ENCODE results near the gene DYNC1I1. TPM values are rescaled to one million over a fixed set of nuclear protein-coding genes. Genes with fewer than 3 reads are reported as not detected.

The DYNC1I1 gene
- total RNA-seq, 1 donor from 2014 or later, result 1.6 TPM

- Mint-ChIP-seq H3K9me3 (ENCODE audit: low read depth) (no peaks in the 10 kb centered on the region), H3K27me3 (no peaks in the 10 kb centered on the region), H3K27ac (peak overlapping the region; percentile 39), H3K4me1 (ENCODE audit: low read depth) (peaks cover 11% of the 10 kb centered on the region), H3K4me3 (ENCODE audit: low read depth) (no peak overlapping the region), H3K36me3 (ENCODE audit: insufficient read depth) (no peaks in the 10 kb centered on the region)
- no peak for DNase-seq (ENCODE audit: low spot score, unreplicated experiment)
- TF ChIP-seq CTCF (IDR thresholded peaks at IDR 0.05; ENCODE audit: unreplicated experiment), result no peak
Observed at GRCh38 chr7:95886501-95887090, 114.2 kb downstream of the DYNC1I1 start.

- Mint-ChIP-seq H3K9me3 (ENCODE audit: low read depth) (no peaks in the 10 kb centered on the region), H3K4me1 (ENCODE audit: low read depth) (no peaks in the 10 kb centered on the region), H3K36me3 (ENCODE audit: insufficient read depth) (no peaks in the 10 kb centered on the region), H3K27me3 (no peaks in the 10 kb centered on the region), H3K27ac (no peak overlapping the region), H3K4me3 (ENCODE audit: low read depth) (no peak overlapping the region)
- TF ChIP-seq CTCF (IDR thresholded peaks at IDR 0.05; ENCODE audit: unreplicated experiment), result no peak
- DNase-seq (ENCODE audit: low spot score, unreplicated experiment), result no peak
Observed at GRCh38 chr7:95893484-95893883, 121.1 kb downstream of the DYNC1I1 start.

GRCh38 chr7:95897557-95898251 is 125.3 kb downstream of the DYNC1I1 start:
- Mint-ChIP-seq H3K4me1 (ENCODE audit: low read depth) (no peaks in the 10 kb centered on the region), H3K27me3 (peaks cover 3% of the 10 kb centered on the region), H3K9me3 (ENCODE audit: low read depth) (no peaks in the 10 kb centered on the region), H3K4me3 (ENCODE audit: low read depth) (no peak overlapping the region), H3K27ac (no peak overlapping the region), H3K36me3 (ENCODE audit: insufficient read depth) (no peaks in the 10 kb centered on the region)
- TF ChIP-seq CTCF (IDR thresholded peaks at IDR 0.05; ENCODE audit: unreplicated experiment), result no peak
- no peak for DNase-seq (ENCODE audit: low spot score, unreplicated experiment)

GRCh38 chr7:95899919-95900513 is 127.7 kb downstream of the DYNC1I1 start:
- Mint-ChIP-seq H3K4me1 (ENCODE audit: low read depth) (no peaks in the 10 kb centered on the region), H3K27me3 (peaks cover 3% of the 10 kb centered on the region), H3K36me3 (ENCODE audit: insufficient read depth) (no peaks in the 10 kb centered on the region), H3K4me3 (ENCODE audit: low read depth) (no peak overlapping the region), H3K27ac (no peak overlapping the region), H3K9me3 (ENCODE audit: low read depth) (no peaks in the 10 kb centered on the region)
- TF ChIP-seq CTCF (IDR thresholded peaks at IDR 0.05; ENCODE audit: unreplicated experiment), result peak; percentile 19
- DNase-seq (ENCODE audit: low spot score, unreplicated experiment), result no peak

GRCh38 chr7:95901006-95901405 is 128.7 kb downstream of the DYNC1I1 start:
- DNase-seq (ENCODE audit: low spot score, unreplicated experiment), result no peak
- Mint-ChIP-seq H3K27me3 (peaks cover 3% of the 10 kb centered on the region), H3K4me1 (ENCODE audit: low read depth) (no peaks in the 10 kb centered on the region), H3K36me3 (ENCODE audit: insufficient read depth) (no peaks in the 10 kb centered on the region), H3K9me3 (ENCODE audit: low read depth) (no peaks in the 10 kb centered on the region), H3K4me3 (ENCODE audit: low read depth) (no peak overlapping the region), H3K27ac (no peak overlapping the region)
- no peak for TF ChIP-seq CTCF (IDR thresholded peaks at IDR 0.05; ENCODE audit: unreplicated experiment)
